Stimulated activated CD4-positive, alpha-beta T cell treated with anti-CD3 and anti-CD28 coated beads, Interleukin-4, amount 100 ng/mL, for 48 hours (primary cell): ENCODE measurements around the gene FBLN1.
"Not testable (repeated sequence)": the region's sequence is repeated elsewhere in the genome, so short reads cannot be mapped to it uniquely, and the experiment has no call there.

Experiments used
- DNase-seq, 2 donors: peaks; one replicate each; pipeline ENCODE4 v3.0.0-alpha.2; 2020; ENCODE audit warnings: low read depth in 2 of 2

The FBLN1 gene, protein sequence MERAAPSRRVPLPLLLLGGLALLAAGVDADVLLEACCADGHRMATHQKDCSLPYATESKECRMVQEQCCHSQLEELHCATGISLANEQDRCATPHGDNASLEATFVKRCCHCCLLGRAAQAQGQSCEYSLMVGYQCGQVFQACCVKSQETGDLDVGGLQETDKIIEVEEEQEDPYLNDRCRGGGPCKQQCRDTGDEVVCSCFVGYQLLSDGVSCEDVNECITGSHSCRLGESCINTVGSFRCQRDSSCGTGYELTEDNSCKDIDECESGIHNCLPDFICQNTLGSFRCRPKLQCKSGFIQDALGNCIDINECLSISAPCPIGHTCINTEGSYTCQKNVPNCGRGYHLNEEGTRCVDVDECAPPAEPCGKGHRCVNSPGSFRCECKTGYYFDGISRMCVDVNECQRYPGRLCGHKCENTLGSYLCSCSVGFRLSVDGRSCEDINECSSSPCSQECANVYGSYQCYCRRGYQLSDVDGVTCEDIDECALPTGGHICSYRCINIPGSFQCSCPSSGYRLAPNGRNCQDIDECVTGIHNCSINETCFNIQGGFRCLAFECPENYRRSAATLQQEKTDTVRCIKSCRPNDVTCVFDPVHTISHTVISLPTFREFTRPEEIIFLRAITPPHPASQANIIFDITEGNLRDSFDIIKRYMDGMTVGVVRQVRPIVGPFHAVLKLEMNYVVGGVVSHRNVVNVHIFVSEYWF

DNA sequence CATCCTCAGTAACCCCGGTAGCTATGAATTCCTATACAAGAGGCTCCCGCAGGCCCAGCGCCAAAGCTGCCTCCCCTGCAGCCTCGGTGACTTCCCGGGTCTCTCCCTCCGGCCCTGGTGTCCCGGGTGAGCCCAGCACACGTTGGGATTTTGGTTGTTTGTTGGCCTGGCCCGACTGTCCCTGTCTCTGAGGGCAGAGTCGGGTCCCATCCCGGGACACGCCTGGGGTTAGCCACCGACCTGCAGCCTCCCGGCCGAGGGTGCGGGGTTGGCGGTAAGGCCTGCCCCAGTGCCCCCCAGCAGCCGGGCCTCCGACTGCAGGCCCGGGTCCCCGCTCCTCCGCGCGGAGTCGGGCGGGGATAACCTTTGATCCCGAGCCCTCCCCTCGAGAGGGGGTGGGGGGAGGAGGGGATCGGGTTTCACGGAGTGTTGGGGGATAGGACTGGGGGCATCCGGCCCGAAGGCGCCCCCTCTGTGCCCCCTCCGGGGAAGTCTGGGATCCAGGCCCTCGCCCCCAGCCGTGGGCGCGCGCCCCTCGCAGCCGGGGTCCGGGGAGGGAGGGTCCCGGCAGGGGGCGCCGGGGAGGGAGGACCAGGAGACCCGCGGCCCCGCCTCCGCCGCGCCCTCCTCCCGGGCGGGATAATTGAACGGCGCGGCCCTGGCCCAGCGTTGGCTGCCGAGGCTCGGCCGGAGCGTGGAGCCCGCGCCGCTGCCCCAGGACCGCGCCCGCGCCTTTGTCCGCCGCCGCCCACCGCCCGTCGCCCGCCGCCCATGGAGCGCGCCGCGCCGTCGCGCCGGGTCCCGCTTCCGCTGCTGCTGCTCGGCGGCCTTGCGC is at the start of gene FBLN1:
TSS of gene FBLN1 (plus strand) at position 669 of the 835 bp plus-strand sequence. CDS start at position 772, 103 bp downstream.
- no peak for DNase-seq

DNA sequence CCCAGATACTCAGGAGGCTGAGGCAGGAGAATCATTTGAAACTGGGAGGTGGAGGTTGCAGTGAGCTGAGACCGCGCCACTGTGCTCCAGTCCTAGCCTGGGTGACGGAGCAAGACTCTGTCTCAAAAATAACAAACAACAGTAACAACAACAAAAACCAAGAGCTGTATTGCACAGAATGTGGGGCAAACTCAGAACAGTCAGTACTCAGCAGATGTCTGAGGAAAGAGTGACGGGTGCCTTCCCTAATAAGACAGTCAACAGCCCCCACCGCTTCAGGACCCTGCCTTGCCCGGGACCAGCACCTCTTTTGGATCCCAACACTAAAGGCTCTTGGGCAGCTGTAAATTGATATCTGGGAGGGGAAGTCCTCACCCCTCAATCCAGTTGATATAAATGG is 48.9 kb upstream of the FBLN1 start:
- DNase-seq: no peak

DNA sequence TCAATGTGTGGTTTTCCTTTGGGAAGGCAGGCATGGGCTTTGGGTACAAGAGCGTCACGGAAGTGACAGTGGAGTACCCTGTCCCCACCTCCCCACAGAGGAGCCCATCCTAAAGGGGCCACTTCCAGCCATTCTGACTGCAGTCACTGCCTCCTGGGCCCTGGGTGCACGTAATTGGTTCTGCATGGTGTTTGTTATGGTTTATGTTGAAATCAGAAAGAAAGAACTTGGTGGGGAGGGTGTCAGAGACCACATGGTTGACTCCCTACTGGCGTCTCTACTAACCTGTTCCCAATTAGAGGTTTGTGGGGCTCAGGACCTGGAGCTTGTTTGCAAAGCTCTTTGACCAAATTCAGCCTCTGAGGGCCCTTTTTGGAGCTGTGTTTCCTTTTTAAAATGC is 48.4 kb upstream of the FBLN1 start:
- no peak for DNase-seq

DNA sequence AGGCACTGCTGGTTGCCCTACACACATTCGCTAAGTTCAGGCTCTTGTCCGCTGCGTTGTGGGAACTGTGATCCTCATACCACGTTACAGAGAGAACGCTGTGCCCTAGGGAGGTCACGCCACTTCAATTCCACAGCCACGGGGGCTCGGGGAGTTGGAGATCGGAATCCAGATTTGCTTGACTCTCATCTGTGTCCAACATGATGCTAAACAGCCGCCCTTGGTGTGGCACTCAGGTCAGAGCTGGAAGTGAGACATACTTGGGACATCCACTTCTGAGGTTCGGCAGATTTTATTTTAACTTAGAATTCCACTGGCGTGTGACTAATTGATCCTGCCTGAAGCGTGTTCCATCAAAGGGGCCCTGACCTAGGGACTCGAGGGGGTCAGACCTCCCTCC is 47.5 kb upstream of the FBLN1 start:
- DNase-seq: no peak

DNA sequence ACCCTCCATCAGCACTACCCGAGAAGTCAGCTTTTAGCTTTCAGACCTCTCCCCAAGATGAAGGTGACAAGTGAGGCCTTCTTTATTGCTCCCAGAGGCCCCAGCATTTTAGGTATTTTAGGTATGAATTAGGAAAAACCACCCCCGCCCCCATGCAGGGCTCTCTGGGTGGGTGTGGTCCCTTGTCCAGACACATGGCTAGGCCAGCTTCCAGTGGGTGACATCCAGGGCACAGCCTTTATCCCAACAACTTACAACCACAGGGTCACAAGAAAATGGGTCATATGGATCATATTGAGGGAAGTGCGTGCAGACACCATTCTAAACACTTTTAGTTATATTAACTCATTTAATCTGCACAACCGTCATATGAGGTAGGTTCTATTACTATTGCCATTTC is 47.1 kb upstream of the FBLN1 start:
- DNase-seq: no peak

DNA sequence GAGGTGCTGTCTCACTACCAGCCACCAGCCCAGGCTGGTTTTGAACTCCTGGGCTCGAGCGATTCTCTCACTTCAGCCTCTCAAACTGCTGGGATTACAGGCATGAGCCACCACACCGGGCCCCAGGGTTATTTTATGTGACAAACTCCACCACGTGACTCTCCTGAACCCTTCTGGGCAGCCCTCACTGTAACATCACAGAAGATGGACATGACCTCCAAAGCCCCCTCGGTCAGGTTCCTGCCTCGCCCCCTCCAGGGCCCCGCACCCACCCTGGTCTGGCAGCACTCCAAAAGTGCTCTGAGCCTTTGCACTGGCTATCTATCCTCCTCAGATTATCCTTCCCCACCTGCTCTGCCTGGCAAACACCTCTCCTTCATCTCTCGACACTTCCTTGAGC is 45.9 kb upstream of the FBLN1 start:
- DNase-seq: no peak

DNA sequence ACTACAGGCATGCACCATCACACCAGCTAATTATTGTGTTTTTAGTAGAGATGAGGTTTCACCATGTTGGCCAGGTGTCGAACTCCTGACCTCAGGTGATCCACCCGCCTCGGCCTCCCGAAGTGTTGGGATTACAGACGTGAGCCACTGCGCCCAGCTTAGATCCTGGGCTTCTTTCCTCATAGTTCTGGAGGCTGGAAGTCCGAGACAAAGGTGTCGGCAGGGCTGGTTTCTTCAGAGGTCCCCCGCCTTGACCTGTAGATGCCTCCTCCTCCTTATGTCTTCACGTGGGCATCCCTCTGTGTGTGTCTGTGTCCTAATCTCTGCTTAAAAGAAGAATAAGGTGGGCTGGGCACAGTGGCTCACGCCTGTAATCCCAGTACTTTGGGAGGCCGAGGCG is 44.2 kb upstream of the FBLN1 start:
- no peak for DNase-seq

DNA sequence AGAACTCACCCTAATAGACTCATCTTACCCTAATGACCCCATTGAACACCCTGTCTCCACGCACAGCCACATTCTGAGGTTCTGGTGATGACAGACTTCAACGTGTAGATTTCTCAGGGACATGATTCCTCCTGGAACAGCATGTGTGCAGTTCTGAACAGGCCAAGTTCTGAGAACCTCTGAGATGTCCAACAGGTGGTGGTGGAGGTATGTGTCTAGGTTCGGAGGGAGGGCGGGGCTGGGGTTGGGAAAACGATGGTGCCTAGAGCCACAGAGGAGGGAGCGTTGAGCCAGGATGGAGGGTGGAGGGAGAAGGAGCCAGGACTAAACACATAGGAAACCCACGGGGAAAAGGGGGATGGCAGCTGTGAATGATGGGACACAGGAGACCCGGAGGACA is 43.4 kb upstream of the FBLN1 start:
- no peak for DNase-seq

DNA sequence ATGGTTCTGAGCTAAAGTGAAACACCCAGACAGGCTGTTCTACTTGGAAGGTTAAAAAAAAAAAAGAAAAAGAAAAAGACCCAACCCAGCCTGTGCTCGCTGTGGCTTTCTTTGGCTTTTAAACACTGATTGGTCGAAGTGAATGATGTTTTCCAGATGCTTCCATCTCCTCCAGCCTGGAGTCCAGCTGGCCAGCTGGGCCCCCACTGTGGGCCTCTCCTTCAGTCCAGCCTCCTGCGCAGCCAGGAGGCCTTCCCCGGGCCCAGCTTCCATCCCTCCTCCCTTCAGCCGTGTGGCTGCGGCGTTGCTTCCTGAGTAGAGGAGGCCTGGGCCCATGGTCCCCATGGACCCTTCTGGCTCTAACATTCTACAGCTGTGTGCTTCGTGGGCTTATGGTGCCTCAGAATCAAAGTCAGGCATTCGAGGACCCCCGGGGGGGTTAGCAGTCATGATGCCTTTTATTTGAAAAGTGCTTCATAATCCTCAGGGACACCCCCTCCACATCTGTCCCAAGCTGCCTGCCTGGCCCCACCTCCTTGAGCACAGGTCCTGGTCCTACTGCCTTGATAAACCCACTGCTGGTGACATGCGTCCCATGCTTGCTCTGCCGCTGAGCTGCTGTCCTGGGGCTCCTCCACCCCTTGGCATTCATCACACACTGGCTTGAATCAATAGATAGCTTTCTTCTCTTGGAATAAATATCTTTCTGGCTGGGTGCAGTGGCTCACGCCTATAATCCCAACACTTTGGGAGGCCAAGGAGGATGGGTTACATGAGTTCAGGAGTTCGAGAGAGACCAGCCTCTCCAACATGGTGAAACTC is 42.2 kb upstream of the FBLN1 start:
- DNase-seq: no peak

DNA sequence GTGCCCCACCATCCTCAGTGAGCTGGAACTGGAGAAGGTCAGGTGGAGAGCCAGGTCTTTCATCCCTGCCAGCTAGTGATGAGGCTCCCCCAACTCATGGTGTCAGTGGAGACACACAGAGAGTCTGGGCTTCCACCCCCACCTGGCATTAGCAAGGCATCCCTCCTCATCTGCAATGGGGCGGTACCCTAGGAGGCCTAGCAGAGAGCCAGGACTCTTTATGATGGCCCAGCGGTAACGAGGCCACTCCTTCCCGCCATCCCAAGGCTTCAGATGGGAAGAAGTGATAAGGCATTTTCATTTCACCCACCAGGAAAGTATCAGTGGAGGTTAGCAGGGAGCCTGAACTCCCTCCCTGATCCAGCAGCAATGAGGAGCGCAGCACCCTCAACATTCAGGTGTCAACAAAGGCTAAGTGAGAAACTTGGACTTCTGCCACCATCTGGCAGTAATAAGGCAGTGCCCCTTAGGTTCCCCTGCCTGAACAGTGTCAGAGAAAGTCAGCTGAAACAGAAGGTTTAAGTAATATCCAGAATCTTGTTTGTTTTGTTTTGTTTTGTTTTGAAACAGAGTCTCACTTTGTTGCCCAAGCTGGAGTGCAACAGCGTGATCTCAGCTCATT is 40.5 kb upstream of the FBLN1 start:
- DNase-seq: no peak

DNA sequence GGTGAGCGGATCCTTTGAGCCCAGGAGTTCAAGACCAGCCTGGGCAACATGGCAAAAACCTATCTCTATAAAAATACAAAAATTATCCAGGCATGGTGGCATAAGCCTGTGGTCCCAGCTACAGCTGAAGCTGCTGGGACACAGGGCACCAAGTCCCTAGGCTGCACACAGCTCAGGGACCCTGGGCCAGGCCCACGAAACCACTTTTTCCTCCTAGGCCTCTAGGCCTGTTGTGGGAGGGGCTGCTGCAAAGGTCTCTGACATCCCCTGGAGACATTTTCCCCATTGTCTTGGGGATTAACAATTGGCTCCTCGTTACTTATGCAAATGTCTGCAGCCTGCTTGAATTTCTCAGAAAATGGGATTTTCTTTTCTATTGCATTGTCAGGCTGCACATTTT is 39.0 kb upstream of the FBLN1 start:
- not testable (repeated sequence) for DNase-seq

DNA sequence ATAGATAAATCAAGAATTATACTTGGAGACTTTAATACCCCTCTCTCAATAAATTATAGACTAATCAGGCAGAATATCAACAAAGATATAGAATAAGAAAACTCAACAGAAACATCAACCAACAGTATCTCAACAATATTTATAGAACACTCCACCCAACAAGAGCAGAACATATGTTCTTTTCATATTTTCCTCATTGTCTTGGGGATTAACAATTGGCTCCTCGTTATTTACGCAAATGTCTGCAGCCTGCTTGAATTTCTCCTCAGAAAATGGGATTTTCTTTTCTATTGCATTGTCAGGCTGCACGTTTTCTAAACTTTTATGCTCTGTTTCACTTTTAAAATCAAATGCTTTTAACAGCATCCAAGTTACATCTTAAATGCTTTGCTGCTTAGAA is 37.0 kb upstream of the FBLN1 start:
- DNase-seq: no peak

DNA sequence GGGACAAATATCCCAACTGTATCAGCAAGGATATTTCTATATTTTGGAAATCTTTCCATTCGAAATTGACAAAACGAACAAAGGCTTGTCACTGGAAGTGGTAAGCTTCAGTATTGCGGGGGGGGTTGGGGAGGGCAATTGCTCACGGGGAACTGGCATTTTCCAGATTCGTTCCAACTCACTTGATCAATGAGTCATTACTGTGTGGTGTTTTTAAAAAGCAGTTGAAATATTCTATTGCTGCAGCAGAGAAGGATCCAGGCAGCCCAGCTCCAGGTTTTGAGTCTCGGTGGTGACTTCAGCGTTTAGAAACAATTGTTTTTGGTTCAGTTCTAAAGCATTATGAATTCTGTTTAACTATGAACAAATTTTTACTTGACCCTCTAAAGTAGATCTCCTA is 33.8 kb upstream of the FBLN1 start:
- DNase-seq: no peak

DNA sequence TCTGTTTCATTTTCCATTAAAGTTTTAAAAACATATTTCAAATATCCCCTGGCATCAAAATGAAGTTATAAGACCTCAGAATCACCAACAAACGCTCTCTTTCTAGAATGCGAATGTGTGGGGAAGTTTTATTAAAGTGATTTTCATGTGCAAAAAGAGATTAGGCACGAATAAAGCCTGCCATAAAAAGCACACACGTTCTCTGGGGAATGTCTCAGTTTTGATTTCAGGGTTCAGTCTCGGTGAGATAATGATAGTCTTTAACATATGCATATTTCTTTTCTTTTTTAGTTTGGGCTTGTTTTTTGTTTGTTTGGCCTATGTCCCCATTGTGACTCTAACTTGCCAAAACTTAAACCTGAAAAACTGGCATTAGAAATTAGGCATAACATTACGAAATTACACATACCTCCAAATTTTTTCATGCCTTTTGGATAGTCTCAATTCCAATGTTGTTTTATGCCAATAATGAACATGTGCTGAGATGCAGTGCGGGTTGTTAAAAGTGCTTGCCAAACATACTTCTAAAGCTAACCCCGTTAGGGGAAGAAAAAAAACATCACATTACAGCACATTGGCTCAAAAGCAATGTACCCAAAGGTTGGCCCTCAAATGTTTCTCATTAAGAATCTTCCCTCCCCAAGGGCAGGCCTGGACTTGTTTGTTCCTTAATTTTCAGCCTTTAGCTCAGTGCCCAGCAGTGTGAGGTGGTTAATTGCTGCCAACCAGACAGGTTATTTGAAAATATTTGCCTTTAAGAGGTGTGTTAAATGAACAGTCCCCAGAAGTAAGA is 33.2 kb upstream of the FBLN1 start:
- DNase-seq: no peak

DNA sequence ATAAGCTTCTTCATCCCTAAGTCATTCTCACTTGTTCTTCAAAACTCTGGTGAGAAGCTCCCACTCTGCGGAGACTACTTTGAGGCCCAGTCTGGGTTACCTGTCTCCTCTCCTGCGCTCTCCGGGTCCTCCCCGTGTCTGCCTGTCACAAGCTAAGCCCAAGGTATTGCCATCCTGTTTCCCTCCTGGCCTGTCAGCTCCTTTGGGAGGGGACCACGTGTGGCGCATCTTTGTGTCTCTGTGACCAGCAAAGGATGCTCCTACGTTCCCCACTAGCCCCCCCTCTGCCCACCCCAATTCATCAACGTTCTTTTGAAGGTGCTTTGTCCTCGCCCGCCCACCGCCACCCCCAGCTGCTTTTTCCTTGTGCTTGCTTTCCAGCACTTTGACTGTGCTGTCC is 31.8 kb upstream of the FBLN1 start:
- DNase-seq: no peak

DNA sequence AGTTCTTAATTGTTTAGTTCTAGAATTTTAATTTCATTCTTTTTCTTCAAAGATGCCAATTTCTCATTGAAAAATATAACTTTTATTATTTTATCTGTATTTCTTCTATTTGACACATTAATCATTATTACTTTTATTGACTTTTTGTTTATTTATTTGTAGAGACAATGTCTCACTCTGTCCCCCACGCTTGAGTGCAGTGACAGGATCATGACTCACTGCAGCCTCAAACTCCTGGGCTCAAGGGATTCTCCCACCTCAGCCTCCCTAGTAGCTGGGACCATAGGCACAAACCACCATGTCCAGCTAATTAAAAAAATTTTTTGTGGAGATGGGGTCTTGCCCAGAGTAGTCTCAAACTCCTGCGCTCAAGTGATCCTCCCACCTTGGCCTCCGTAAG is 30.3 kb upstream of the FBLN1 start:
- no peak for DNase-seq

DNA sequence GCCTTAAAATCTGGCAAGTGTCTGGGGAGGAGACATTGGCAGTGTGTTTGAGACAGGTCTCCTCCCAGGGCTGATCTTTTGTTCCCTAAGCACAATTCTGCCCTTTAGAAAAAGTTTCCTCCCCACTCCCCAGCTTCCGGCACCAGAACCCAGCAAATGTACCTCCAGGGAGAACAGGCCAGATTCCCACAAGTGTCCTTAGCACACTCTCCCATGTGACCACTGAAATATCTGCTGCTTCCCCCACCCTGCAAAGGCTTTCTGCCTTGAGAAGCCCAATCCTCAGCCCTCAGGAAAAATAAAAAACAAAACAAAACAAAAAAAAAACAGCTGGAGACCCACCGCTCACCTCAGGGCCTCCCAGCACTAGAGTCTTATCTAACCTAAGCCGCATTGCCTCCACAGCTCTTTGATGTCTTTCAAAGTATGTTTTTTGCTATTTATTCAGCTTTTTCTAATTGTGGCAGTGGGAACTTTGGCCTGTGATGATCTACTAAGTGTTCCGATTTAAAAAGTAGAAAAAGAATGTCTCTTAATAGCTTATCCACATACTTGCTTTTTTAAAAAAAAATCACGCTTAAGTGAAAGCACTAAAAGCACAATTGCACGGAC is 29.0 kb upstream of the FBLN1 start:
- no peak for DNase-seq

DNA sequence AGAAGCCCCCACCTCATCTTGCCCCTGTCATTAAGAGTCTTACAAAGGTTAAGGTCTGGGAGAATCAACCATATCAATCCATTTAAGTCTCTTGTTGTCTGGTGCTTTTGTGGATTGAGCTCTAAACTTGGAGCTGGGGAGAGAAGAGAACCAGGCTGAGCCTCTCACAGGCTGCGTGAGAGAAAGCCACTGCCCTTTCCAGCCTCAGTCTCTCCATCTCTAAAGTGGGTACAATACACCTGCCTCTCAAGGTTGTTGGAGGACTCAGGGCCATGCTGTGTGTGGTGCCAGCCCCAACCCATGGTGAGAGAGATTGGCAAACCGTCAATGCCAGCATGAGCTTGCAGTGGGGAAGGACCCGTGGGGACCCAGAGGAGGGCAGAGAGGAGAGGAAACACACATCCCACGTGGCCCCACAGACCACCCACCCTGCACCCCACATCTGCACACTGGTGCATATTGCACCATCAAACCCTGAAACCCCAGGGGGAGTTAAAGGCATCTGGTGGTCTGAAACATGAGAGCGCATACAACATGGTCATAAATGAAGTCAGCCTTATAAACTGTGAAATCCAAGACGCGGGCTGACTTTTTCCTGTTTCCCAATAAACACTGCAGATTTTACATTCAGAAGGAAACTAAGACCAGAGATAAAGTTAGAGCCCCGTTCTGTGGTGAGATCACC is 27.5 kb upstream of the FBLN1 start:
- DNase-seq: no peak

DNA sequence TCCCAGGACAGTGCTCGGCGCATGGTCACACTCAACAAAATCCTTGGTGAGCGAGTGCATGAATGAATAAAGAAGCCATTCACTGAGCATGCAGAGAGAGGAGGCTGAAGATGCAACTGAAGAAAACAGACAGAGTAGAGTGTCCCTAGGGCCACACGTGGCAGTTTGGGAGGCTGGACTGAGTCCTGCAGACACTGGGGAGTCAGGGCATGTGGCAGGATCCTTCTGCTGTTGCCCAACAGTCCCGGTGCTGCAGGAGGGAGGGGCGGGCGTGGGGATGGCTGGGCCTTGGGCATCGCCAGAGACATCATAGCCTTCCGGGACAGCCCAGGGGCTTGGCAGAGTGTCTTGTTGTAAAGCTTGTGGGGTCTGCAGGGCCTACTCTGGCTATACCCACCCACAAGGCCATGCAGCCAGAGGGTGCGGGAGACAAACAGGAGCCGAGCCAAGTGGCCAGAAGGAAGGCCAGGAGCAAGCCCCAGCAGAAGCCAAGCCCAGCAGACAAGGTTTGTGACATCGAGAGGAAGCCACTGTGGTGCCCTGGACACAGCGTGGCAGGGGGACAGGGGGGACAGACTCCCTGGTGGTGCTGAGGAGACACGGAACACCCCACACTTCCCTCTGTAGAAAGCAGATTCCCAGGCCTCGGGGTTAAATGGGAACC is 26.7 kb upstream of the FBLN1 start:
- no peak for DNase-seq
